Stimulated activated CD4-positive, alpha-beta T cell treated with anti-CD3 and anti-CD28 coated beads, TNF-alpha, amount 100 ng/mL, for 4 hours (primary cell): ENCODE data around the gene SMAD3.

Source experiments
- DNase-seq, 3 experiments: peaks; one replicate each; pipeline ENCODE4 v3.0.0-alpha.2; 2020; ENCODE audit warnings: low read depth in 3 of 3

Gene SMAD3

GRCh38 chr15:67161881-67162280 is 96.5 kb downstream of the SMAD3 start:
- no peak for DNase-seq

- DNase-seq, result no peak
Observed at GRCh38 chr15:67163180-67163579, 97.8 kb downstream of the SMAD3 start.

GRCh38 chr15:67164401-67164791 is 99.0 kb downstream of the SMAD3 start:
- no peak for DNase-seq

- no peak for DNase-seq
Observed at GRCh38 chr15:67164811-67165253, 99.4 kb downstream of the SMAD3 start.

GRCh38 chr15:67165254-67166253 is 100.2 kb downstream of the SMAD3 start:
- no peak for DNase-seq

GRCh38 chr15:67166280-67167009 is 101.0 kb downstream of the SMAD3 start:
- DNase-seq, result no peak

GRCh38 chr15:67167091-67167490 is 101.7 kb downstream of the SMAD3 start:
- no peak for DNase-seq

GRCh38 chr15:67168694-67169093 is 103.3 kb downstream of the SMAD3 start:
- no peak for DNase-seq

- DNase-seq, result no peak
Observed at GRCh38 chr15:67170143-67170925, 104.9 kb downstream of the SMAD3 start.

- no peak for DNase-seq
Observed at GRCh38 chr15:67171471-67171870, 106.1 kb downstream of the SMAD3 start.

- no peak for DNase-seq
Observed at GRCh38 chr15:67172172-67172571, 106.8 kb downstream of the SMAD3 start.

- DNase-seq, result no peak
Observed at GRCh38 chr15:67173005-67173404, 107.6 kb downstream of the SMAD3 start.

GRCh38 chr15:67173786-67174185 is 108.4 kb downstream of the SMAD3 start:
- no peak for DNase-seq

- DNase-seq, result no peak
Observed at GRCh38 chr15:67174446-67174845, 109.0 kb downstream of the SMAD3 start.

- peak in 1 of 3 experiments; percentile 12 for DNase-seq
Observed at GRCh38 chr15:67174864-67175573, 109.6 kb downstream of the SMAD3 start.

GRCh38 chr15:67175643-67176071 is 110.3 kb downstream of the SMAD3 start:
- no peak for DNase-seq

GRCh38 chr15:67176195-67176971 is 111.0 kb downstream of the SMAD3 start:
- DNase-seq, result no peak

- DNase-seq, result no peak
Observed at GRCh38 chr15:67177752-67178151, 112.3 kb downstream of the SMAD3 start.

GRCh38 chr15:67178569-67179210 is 113.3 kb downstream of the SMAD3 start:
- DNase-seq, result no peak
